ENCODE measurements around the gene ACP5.

Gene ACP5

GRCh38 chr19:11539495-11540365 is 37.7 kb downstream of the ACP5 start:
- Histone ChIP-seq H3K9me2 (replicated peaks; ENCODE audit: insufficient read depth, low read length) (no peaks in the 10 kb centered on the region), H3K27ac (ENCODE audit: low read length) (no peak overlapping the region), H3K27me3 (replicated peaks; ENCODE audit: insufficient read depth, low read length) (peaks cover 45% of the 10 kb centered on the region), H4K20me1 (ENCODE audit: insufficient read depth, low read length) (no peaks in the 10 kb centered on the region), H3K4me1 (ENCODE audit: low read length) (peaks cover 3% of the 10 kb centered on the region; the same call in 1 of the 2 replicates), H3K9ac (ENCODE audit: low read length) (no peak overlapping the region), H3K79me2 (ENCODE audit: low read length) (no peaks in the 10 kb centered on the region), H2AFZ (ENCODE audit: low read length) (no peak overlapping the region), H3F3A (ENCODE audit: insufficient read depth, low read length) (peaks cover 7% of the 10 kb centered on the region; the same call in 1 of the 2 replicates), H3K9me3 (replicated peaks; ENCODE audit: insufficient read depth, low read length) (no peaks in the 10 kb centered on the region), H3K4me2 (ENCODE audit: low read depth, low read length) (no peak overlapping the region), H3K36me3 (replicated peaks; ENCODE audit: insufficient read depth, low read length) (no peaks in the 10 kb centered on the region), H3K4me3 (ENCODE audit: low read length) (no peak overlapping the region)
- TF ChIP-seq EZH2phosphoT487 (IDR thresholded peaks at IDR 0.05; ENCODE audit: low read length) = no peak
- TF ChIP-seq CTCF (IDR thresholded peaks at IDR 0.05; ENCODE audit: low read length) = no peak
- TF ChIP-seq EZH2 (optimal IDR thresholded peaks at IDR 0.05; ENCODE audit: low read depth, low read length) = no peak
- no peak for DNase-seq

- peaks cover 3% of the 10 kb centered on the region; the same call in 1 of the 2 replicates for H3K4me1 ChIP-seq (ENCODE audit: low read length)
- H3K9me3 ChIP-seq (replicated peaks; ENCODE audit: insufficient read depth, low read length) = no peaks in the 10 kb centered on the region
- no peaks in the 10 kb centered on the region for H3K36me3 ChIP-seq (replicated peaks; ENCODE audit: insufficient read depth, low read length)
- no peak within 1 kb of the TSS for H3K4me2 ChIP-seq (ENCODE audit: low read depth, low read length)
- H3K9me2 ChIP-seq (replicated peaks; ENCODE audit: insufficient read depth, low read length) = no peaks in the 10 kb centered on the region
- no peak within 1 kb of the TSS for H3K9ac ChIP-seq (ENCODE audit: low read length)
- peaks cover 8% of the 10 kb centered on the region; the same call in 1 of the 2 replicates for H3F3A ChIP-seq (ENCODE audit: insufficient read depth, low read length)
- no peak within 1 kb of the TSS for H3K27ac ChIP-seq (ENCODE audit: low read length)
- no peak for TF ChIP-seq EZH2 (optimal IDR thresholded peaks at IDR 0.05; ENCODE audit: low read depth, low read length)
- TF ChIP-seq CTCF (IDR thresholded peaks at IDR 0.05; ENCODE audit: low read length) = no peak
- no peak for TF ChIP-seq EZH2phosphoT487 (IDR thresholded peaks at IDR 0.05; ENCODE audit: low read length)
- H3K79me2 ChIP-seq (ENCODE audit: low read length) = no peaks in the 10 kb centered on the region
- H3K27me3 ChIP-seq (replicated peaks; ENCODE audit: insufficient read depth, low read length) = peaks cover 43% of the 10 kb centered on the region
- H4K20me1 ChIP-seq (ENCODE audit: insufficient read depth, low read length) = no peaks in the 10 kb centered on the region
- DNase-seq = no peak
- H2AFZ ChIP-seq (ENCODE audit: low read length) = no peak within 1 kb of the TSS
- no peak within 1 kb of the TSS for H3K4me3 ChIP-seq (ENCODE audit: low read length)
These were observed 39.0 kb downstream of the ACP5 start, which contains the start of gene CNN1 for GRCh38 chr19:11538232-11539036. TSS of gene CNN1 (plus strand) at chr19:11538851. CDS start at chr19:11538928, 77 bp downstream.

- peak overlapping the region; percentile 77 for H2AFZ ChIP-seq (ENCODE audit: low read length)
These were observed 41.5 kb downstream of the ACP5 start for GRCh38 chr19:11535792-11536595.

More at GRCh38 chr19:11535792-11536595, 41.5 kb downstream of the ACP5 start:
- no peaks in the 10 kb centered on the region for H3K79me2 ChIP-seq (ENCODE audit: low read length)
- H3K36me3 ChIP-seq (replicated peaks; ENCODE audit: insufficient read depth, low read length) = no peaks in the 10 kb centered on the region
- no peaks in the 10 kb centered on the region for H3K9me2 ChIP-seq (replicated peaks; ENCODE audit: insufficient read depth, low read length)
- TF ChIP-seq CTCF (IDR thresholded peaks at IDR 0.05; ENCODE audit: low read length) (peak; percentile 80), EZH2 (optimal IDR thresholded peaks at IDR 0.05; ENCODE audit: low read depth, low read length) (no peak)
- H3K9me3 ChIP-seq (replicated peaks; ENCODE audit: insufficient read depth, low read length) = no peaks in the 10 kb centered on the region
- DNase-seq = peak; percentile 90
- H3F3A ChIP-seq (ENCODE audit: insufficient read depth, low read length) = peaks cover 8% of the 10 kb centered on the region; the same call in 1 of the 2 replicates
- no peak overlapping the region for H3K27ac ChIP-seq (ENCODE audit: low read length)
- H3K4me1 ChIP-seq (ENCODE audit: low read length) = peaks cover 3% of the 10 kb centered on the region; the same call in 1 of the 2 replicates
- no peaks in the 10 kb centered on the region for H4K20me1 ChIP-seq (ENCODE audit: insufficient read depth, low read length)
- peak overlapping the region; percentile 78 for H3K4me2 ChIP-seq (ENCODE audit: low read depth, low read length)
- no peak overlapping the region for H3K9ac ChIP-seq (ENCODE audit: low read length)
- H3K27me3 ChIP-seq (replicated peaks; ENCODE audit: insufficient read depth, low read length) = peaks cover 35% of the 10 kb centered on the region
- peak overlapping the region; percentile 55 for H3K4me3 ChIP-seq (ENCODE audit: low read length)

Data from MM.1S (cell line).